Activated T-cell treated with anti-CD3 and anti-CD28 coated beads, Interleukin-2, amount 50 U/mL, for 24 hours (primary cell): ENCODE data around the gene HSD11B1.

Experiments
- DNase-seq: peaks from one replicate; pipeline ENCODE4 v3.0.0-alpha.2; 2020
- H3K27ac Mint-ChIP-seq: 2 replicates; pipeline ENCODE4 v1.8.0; 2020; ENCODE audit warnings: mild to moderate bottlenecking, mixed read lengths
- H3K27me3 Mint-ChIP-seq: 2 replicates; pipeline ENCODE4 v1.8.0; 2020; ENCODE audit warnings: mixed read lengths
- H3K36me3 Mint-ChIP-seq: 2 replicates; pipeline ENCODE4 v1.8.0; 2020; ENCODE audit warnings: low read depth, mixed read lengths
- H3K4me1 Mint-ChIP-seq: 2 replicates; pipeline ENCODE4 v1.8.0; 2020; ENCODE audit warnings: low read depth, mixed read lengths
- H3K4me3 Mint-ChIP-seq: 2 replicates; pipeline ENCODE4 v1.8.0; 2020; ENCODE audit warnings: mild to moderate bottlenecking, moderate library complexity, mixed read lengths
- H3K9me3 Mint-ChIP-seq: 2 replicates; pipeline ENCODE4 v1.8.0; 2020; ENCODE audit warnings: mixed read lengths

The HSD11B1 gene

DNA sequence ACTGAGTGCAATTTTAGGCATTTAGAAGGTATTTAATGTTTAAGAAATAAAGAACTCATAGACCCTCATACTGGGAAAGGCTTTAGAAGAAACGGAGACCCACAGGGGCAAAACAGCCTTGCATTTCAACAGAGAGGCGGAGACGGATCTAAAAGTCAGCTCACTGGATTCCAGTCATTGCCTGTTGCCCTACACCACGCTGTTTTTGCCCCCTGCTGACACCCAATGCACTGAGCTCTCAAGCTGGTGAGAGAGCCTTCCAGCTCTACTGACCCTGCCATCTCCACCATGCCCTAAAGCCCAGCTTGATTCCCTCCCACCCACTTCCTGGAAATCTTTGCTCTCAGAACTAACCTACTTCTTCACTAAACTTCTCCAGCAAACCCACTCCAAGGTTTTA lies 44.0 kb downstream of the HSD11B1 start:
- Mint-ChIP-seq H3K27me3 (no peaks in the 10 kb centered on the region), H3K27ac (peak overlapping the region; percentile 85), H3K4me1 (peaks cover 71% of the 10 kb centered on the region), H3K36me3 (no peaks in the 10 kb centered on the region), H3K9me3 (no peaks in the 10 kb centered on the region), H3K4me3 (peak overlapping the region; percentile 25)
- no peak for DNase-seq

DNA sequence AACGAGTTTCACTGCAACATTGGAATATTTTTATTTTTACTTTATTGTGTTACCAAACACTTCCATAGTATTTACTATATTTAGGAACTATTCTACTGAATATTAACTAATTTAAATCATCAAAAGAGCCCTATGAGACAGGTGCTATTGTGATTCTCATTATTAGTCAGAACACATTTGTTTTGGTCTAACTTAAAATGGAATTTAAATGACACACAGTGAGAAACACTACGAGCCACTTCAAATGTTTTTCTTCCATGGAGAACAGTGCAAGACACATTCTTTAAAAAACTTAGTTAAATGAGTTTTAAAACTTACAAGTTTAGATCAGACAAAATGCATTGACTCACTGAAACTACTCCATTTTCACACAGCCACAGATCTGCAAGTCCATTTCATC lies 44.6 kb downstream of the HSD11B1 start:
- Mint-ChIP-seq H3K4me1 (peaks cover 75% of the 10 kb centered on the region), H3K36me3 (no peaks in the 10 kb centered on the region), H3K4me3 (peak overlapping the region; percentile 28), H3K9me3 (no peaks in the 10 kb centered on the region), H3K27me3 (no peaks in the 10 kb centered on the region), H3K27ac (peak overlapping the region; percentile 89)
- no peak for DNase-seq

DNA sequence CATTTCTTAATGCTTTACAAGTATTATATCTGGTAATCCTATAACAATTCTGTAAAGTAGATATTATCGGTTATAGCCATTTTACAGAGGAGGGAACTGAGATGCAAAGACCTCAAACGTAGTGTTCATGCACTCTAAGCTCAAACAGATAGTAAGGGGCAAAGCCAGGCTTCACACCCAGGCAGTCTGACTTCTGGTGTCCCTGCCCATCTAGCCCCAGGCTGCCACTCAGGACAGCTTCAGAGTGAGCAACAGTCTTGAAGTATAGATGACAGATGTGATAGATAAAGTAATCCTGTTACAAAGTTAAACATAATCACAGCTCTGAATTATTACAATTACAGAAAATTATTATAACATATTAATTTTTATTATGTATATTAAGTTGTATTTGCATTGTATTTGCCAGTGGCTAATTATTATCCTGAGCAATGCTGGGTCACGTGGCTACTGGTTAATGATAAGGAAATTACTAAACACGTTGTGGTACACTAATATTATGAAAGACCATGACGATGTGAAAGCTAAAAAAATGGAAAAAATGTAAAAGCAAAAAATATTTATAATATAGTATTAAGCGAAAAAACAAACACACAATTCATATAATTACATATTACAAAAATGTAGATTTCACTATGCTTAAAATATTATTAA lies 45.2 kb downstream of the HSD11B1 start:
- DNase-seq = no peak
- Mint-ChIP-seq H3K27me3 (no peaks in the 10 kb centered on the region), H3K27ac (peak overlapping the region; percentile 89), H3K9me3 (no peaks in the 10 kb centered on the region), H3K4me3 (peak overlapping the region; percentile 28), H3K4me1 (peaks cover 79% of the 10 kb centered on the region), H3K36me3 (no peaks in the 10 kb centered on the region)

DNA sequence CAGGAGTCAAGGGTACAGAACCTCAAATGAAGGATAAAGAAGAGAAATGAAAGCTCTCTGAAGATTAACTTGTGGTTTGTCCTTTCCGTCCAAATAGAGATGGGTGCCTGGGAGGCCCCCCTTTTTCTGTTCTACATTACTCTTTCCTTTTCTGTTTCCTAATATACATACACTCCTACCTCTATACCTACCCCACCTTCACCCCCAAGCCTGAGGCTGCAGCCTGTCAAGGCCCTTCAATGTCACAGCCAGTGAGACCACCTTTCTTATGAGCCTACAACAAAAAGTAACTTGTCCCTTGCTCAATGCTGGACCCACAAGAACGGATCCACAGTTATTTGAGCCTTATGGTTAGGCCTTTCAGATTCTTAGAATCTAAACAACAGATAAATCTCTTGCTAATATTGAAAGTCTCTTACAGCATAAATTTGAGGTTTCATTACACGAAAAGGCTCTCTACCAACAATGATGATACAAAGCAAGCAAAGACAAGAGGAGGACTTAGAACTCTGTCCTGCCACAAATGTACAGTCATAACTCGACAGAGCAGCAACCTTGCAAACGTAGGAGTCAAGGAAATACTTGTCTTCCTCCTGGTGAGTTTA lies 47.1 kb downstream of the HSD11B1 start:
- DNase-seq = peak; percentile 81
- no peaks in the 10 kb centered on the region for H3K9me3 Mint-ChIP-seq
- H3K27me3 Mint-ChIP-seq = no peaks in the 10 kb centered on the region
- peak overlapping the region; percentile 100 for H3K27ac Mint-ChIP-seq
- H3K36me3 Mint-ChIP-seq = peaks cover 9% of the 10 kb centered on the region
- peak overlapping the region; percentile 71 for H3K4me3 Mint-ChIP-seq
- H3K4me1 Mint-ChIP-seq = peaks cover 83% of the 10 kb centered on the region

DNA sequence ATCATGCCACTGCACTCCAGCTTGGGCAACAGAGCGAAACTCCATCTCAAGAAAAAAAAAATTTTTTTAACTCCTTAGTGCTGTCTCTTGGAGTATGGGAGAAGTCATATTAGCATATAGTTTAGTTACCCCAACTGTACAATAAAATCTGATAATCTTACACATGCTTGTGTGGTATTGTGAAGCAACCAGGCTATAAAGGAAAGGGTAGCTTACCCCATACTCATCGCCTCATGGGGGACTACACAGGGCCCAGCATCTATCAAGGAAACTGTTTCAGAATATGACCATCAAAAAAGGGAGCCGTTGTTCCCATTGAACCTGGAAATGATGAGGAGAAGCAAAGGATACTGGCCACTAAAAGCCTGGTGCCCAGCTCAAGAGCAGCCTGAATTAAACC lies 48.2 kb downstream of the HSD11B1 start:
- Mint-ChIP-seq H3K4me3 (peak overlapping the region; percentile 71), H3K27ac (peak overlapping the region; percentile 100), H3K9me3 (no peaks in the 10 kb centered on the region), H3K4me1 (peaks cover 73% of the 10 kb centered on the region), H3K36me3 (peaks cover 21% of the 10 kb centered on the region), H3K27me3 (no peaks in the 10 kb centered on the region)
- DNase-seq = no peak

DNA sequence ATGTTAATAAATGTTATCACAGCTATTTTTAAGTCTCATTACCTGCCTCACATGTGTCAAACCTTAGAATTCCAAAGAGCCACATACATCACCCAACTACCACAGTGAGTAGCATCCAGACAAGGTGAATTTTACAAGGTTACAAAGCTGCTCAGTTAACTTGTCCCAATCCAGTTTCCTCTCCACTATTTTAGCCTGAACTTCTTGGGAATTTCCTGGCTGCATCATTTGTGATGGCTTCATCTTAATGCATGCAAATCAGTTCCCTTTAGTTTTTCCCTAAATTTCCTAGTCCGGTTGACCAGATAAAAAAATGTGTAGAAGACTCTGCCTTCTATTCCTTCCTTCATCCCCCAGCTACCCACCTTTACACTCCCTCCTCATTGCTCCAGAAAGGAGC lies 50.6 kb downstream of the HSD11B1 start:
- no peaks in the 10 kb centered on the region for H3K9me3 Mint-ChIP-seq
- H3K27me3 Mint-ChIP-seq = no peaks in the 10 kb centered on the region
- peaks cover 80% of the 10 kb centered on the region for H3K4me1 Mint-ChIP-seq
- no peak for DNase-seq
- H3K4me3 Mint-ChIP-seq = peak overlapping the region; percentile 90
- peaks cover 45% of the 10 kb centered on the region for H3K36me3 Mint-ChIP-seq
- peak overlapping the region; percentile 95 for H3K27ac Mint-ChIP-seq

DNA sequence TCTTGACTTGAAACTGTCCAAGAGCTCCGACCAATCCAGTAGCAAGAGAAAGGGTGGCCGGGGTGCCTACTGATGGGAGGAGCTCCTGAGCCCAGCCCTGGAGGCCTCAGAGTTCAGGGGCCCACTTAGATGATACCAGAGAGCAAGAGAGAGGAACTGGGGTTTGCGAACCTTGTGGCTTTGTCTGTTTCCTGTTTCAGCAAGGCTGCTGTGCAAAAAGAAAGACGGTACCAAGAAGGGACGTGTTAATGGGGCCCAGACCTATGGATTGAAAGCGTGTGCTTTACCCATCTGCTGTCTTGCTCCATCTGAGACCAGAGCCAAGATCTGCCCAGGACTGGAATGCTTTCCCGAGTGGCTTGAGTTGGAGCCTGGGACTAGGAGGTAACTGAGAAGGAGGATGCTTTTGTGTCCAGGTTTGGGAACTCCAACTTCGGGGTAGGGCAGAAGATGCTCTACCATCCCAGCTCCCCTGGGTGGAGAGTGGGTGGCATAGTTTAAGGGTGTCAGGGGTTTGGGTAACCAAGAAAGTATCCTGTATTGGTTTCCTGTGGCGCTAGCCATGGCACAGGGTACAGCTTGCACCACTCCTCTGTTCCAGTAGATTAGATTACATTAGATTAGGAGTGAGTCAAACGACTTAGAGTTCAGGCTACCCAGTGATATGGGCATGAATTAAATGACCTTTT lies 51.4 kb downstream of the HSD11B1 start, which contains the start of gene TRAF3IP3:
Gene TRAF3IP3, plus strand, starts transcription at position 128 of the 689 bp plus-strand sequence. CDS start 3,987 bp downstream, outside the sequence.
- peak within 1 kb of the TSS; percentile 95 for H3K27ac Mint-ChIP-seq
- DNase-seq = peak; percentile 77
- H3K4me1 Mint-ChIP-seq = peaks cover 79% of the 10 kb centered on the region
- H3K4me3 Mint-ChIP-seq = peak within 1 kb of the TSS; percentile 90
- no peaks in the 10 kb centered on the region for H3K9me3 Mint-ChIP-seq
- H3K27me3 Mint-ChIP-seq = no peaks in the 10 kb centered on the region
- peaks cover 52% of the 10 kb centered on the region for H3K36me3 Mint-ChIP-seq

DNA sequence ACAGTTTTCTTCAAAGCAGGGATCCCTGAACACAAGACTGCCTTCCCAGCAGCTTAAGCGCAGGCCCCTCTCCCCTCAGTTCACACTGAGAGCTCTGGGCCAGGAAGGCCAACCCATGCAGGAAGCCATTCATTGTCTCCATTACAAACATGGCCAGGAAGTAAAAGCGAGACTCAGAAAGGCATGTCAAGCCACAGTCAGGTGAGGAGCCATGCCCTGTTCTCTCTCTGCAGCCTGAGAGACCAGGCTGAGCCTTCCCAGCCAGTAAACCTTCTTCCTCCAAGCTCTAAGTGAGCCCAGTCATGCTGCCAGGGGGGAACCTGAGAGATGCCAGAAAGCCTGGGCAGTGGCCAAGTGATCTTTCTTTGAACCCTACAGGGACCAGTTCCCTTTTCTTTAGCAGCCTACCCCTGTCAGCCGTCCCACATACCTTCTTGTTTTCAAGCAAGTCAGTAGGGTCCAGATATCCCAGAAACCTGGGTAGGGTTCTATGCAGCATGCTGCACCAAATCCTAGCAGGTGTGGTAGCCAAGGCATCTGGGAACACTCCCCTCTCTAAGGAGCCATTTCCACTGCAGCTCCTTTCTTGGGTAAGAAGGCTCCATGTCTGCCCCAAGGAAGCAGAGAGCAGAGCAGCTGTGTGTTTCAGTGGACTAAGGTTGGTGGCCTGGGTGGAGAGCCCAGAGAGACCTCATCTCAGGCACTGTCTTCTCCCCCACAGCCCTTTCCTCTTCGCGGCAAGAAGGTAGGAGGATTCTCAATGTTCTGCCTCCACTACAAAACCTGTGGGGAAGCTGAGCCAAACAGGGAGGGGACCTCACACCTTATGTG lies 52.2 kb downstream of the HSD11B1 start:
- Mint-ChIP-seq H3K4me3 (peak overlapping the region; percentile 90), H3K36me3 (peaks cover 60% of the 10 kb centered on the region), H3K27ac (peak overlapping the region; percentile 95), H3K27me3 (no peaks in the 10 kb centered on the region), H3K4me1 (peaks cover 79% of the 10 kb centered on the region), H3K9me3 (no peaks in the 10 kb centered on the region)
- DNase-seq = peak; percentile 69

DNA sequence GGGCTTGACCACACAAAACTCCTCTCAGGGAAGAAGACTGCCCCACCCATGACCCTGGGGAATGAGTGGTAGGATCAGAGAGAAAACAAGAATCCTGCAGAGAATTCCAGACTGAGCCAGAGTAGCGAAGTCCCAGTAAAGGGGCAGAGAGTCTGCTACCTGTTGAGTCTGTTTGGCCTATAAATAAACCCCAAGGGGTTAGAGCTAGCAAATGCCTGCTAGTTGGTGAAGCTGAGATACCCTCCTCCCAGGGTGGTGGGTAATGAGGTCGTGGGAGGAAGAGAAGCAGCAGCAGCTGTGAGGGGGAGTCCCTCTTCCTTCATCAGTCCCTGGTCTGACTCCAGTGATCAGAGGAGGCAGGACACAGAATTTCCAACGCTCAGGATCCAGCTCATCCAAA lies 53.8 kb downstream of the HSD11B1 start:
- Mint-ChIP-seq H3K27ac (peak overlapping the region; percentile 95), H3K27me3 (no peaks in the 10 kb centered on the region), H3K4me1 (peaks cover 79% of the 10 kb centered on the region), H3K4me3 (peak overlapping the region; percentile 90), H3K36me3 (peaks cover 76% of the 10 kb centered on the region), H3K9me3 (no peaks in the 10 kb centered on the region)
- DNase-seq = no peak

DNA sequence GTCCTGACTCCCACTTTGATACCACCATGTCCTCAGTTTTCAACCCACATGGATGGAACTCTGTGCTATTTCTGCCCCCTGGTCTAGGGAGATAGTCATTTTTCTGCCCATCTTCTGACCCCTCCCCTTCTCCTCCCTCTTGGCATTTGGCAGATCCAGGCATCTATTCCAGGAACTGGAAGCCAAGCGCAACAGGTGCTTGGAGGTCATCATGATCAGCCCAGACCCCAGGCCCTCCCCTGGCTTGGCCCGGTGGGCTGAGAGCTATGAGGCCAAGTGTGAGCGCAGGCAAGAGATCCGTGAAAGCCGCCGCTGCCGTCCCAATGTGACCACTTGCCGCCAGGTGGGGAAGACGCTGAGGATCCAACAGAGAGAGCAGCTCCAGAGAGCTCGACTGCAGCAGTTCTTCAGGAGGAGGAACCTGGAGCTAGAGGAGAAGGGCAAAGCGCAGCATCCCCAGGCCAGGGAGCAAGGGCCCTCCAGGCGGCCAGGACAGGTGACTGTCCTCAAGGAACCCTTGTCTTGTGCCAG lies 55.2 kb downstream of the HSD11B1 start:
- peak overlapping the region; percentile 95 for H3K27ac Mint-ChIP-seq
- no peaks in the 10 kb centered on the region for H3K9me3 Mint-ChIP-seq
- no peak for DNase-seq
- H3K4me3 Mint-ChIP-seq = peak overlapping the region; percentile 90
- no peaks in the 10 kb centered on the region for H3K27me3 Mint-ChIP-seq
- H3K4me1 Mint-ChIP-seq = peaks cover 75% of the 10 kb centered on the region
- peaks cover 89% of the 10 kb centered on the region for H3K36me3 Mint-ChIP-seq

DNA sequence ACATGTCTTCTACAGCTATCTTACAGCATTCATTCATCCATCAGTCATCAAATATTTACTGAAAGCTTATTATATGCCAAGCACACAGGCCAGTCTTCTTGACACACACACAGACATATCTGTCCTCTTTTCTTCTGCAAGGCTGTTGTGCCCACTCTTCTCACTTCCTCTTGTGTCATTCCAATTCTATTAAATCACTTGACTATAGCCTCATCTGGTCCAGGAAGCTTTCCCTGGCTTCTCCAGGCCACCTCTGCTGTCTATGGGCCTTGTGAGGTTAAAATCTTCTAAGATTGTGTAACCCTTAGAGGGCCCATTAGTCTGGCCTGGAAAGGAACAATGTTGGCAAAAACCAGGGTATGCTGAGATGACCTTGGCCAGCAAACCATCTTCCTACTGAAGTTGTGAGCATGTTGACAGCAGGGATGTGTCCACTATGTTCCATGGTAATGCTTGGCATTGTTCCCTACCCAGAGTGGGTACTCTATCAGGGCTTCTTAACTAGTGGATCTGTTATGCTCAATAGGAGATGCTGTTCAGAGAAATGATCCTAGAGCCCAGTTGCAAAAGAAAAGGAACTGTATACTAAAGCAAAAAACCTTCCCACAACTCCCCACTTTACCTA lies 56.5 kb downstream of the HSD11B1 start:
- no peak for DNase-seq
- no peaks in the 10 kb centered on the region for H3K27me3 Mint-ChIP-seq
- H3K27ac Mint-ChIP-seq = peak overlapping the region; percentile 86
- peak overlapping the region; percentile 2 for H3K4me3 Mint-ChIP-seq
- H3K36me3 Mint-ChIP-seq = peaks cover 87% of the 10 kb centered on the region
- H3K9me3 Mint-ChIP-seq = no peaks in the 10 kb centered on the region
- peaks cover 75% of the 10 kb centered on the region for H3K4me1 Mint-ChIP-seq

DNA sequence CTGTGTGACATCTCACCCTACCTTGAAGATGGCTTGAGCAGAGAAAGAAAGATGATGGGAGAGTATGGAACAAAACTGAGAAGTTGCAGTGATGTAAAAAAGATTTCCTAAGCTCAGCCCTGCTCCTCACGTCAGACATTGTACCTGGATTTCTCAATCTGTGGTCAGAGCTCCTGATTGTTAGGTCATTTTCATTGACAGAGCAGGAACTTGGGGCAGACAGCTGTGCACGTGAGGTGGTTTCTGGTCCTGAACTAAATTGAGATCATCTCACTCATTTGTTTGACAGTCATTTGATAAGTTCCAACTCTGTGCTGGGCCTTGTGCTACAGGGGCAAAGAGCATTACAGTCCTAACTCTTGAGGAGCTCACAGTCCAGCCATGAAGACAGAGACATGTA lies 61.4 kb downstream of the HSD11B1 start:
- H3K27ac Mint-ChIP-seq = peak overlapping the region; percentile 87
- H3K4me1 Mint-ChIP-seq = peaks cover 72% of the 10 kb centered on the region
- H3K9me3 Mint-ChIP-seq = no peaks in the 10 kb centered on the region
- H3K36me3 Mint-ChIP-seq = peaks cover 39% of the 10 kb centered on the region
- H3K4me3 Mint-ChIP-seq = peak overlapping the region; percentile 41
- no peaks in the 10 kb centered on the region for H3K27me3 Mint-ChIP-seq
- DNase-seq = no peak

DNA sequence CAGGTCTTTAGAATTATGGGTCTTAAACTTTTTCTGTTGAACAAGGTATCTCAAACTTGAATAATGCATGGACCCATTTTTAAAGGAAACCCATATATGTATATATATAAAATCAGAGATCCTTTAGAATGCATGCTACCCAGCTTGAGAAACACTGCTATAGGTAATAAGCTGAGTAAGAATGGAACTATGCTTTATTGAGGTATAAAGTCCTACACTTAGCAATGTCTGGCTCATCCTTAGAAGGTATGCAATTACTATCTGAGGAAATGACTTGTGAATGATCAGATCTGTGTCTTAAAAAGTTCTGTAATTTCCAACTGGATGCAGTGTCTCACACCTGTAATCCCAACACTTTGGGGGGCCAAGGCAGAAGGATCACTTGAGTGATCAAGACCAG lies 62.5 kb downstream of the HSD11B1 start:
- no peak overlapping the region for H3K4me3 Mint-ChIP-seq
- H3K4me1 Mint-ChIP-seq = peaks cover 61% of the 10 kb centered on the region

DNA sequence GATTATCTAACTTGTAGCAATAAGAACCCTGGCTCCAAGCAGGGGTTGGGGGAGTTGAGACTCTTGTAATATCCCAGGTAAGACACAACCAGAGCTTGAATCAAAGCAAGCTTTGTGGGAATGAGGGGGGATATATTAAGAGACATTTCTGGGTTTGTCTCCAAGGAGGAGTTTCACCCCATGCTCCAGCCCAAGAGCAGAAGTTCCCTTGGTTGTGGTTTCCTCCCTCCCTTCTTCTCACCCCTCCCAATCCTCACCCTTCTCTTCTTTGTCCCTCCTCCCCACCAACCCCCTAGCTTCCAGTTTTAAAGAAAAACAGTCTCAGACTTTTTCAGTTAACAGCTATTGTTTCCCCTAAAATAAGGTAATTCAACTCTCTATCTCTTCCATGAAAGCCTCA lies 63.1 kb downstream of the HSD11B1 start:
- peaks cover 55% of the 10 kb centered on the region for H3K4me1 Mint-ChIP-seq
- H3K36me3 Mint-ChIP-seq = peaks cover 22% of the 10 kb centered on the region
- no peak overlapping the region for H3K27ac Mint-ChIP-seq
- no peaks in the 10 kb centered on the region for H3K27me3 Mint-ChIP-seq
- DNase-seq = no peak
- H3K4me3 Mint-ChIP-seq = no peak overlapping the region
- no peaks in the 10 kb centered on the region for H3K9me3 Mint-ChIP-seq

More for the DNA sequence above, 62.5 kb downstream of the HSD11B1 start:
- Mint-ChIP-seq H3K9me3 (no peaks in the 10 kb centered on the region), H3K36me3 (peaks cover 28% of the 10 kb centered on the region), H3K27ac (peak overlapping the region; percentile 87), H3K27me3 (no peaks in the 10 kb centered on the region)
- DNase-seq = no peak
